ENCODE data around the gene ERMARD.

- TF ChIP-seq POLR2AphosphoS5 (IDR thresholded peaks at IDR 0.05) = no peak
- TF ChIP-seq, protein P1, sequence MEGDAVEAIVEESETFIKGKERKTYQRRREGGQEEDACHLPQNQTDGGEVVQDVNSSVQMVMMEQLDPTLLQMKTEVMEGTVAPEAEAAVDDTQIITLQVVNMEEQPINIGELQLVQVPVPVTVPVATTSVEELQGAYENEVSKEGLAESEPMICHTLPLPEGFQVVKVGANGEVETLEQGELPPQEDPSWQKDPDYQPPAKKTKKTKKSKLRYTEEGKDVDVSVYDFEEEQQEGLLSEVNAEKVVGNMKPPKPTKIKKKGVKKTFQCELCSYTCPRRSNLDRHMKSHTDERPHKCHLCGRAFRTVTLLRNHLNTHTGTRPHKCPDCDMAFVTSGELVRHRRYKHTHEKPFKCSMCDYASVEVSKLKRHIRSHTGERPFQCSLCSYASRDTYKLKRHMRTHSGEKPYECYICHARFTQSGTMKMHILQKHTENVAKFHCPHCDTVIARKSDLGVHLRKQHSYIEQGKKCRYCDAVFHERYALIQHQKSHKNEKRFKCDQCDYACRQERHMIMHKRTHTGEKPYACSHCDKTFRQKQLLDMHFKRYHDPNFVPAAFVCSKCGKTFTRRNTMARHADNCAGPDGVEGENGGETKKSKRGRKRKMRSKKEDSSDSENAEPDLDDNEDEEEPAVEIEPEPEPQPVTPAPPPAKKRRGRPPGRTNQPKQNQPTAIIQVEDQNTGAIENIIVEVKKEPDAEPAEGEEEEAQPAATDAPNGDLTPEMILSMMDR (IDR thresholded peaks at IDR 0.05) = no peak
These were observed 34.1 kb downstream of the ERMARD start for GRCh38 chr6:169785566-169785965.
